Type B pancreatic cell (in vitro differentiated cells): ENCODE measurements around the gene CSF2RB. TPM values are rescaled to one million over a fixed set of nuclear protein-coding genes. Genes with fewer than 3 reads are reported as not detected.

Source experiments
- DNase-seq: peaks from one replicate; pipeline ENCODE4 v3.0.0; 2021; ENCODE audit warnings: mixed read lengths; ENCODE audit not compliant: unreplicated experiment; ENCODE audit errors: extremely low spot score
- H3K27ac Mint-ChIP-seq: 2 replicates; pipeline ENCODE4 v1.8.0; 2021; ENCODE audit warnings: mild to moderate bottlenecking, mixed read lengths
- H3K27me3 Mint-ChIP-seq: 2 replicates; pipeline ENCODE4 v1.8.0; 2021; ENCODE audit warnings: mixed read lengths
- H3K36me3 Mint-ChIP-seq: 2 replicates; pipeline ENCODE4 v1.8.0; 2021; ENCODE audit warnings: mixed read lengths
- H3K4me1 Mint-ChIP-seq: one replicate; pipeline ENCODE4 v1.8.0; 2021; ENCODE audit warnings: mixed read lengths; ENCODE audit not compliant: unreplicated experiment
- H3K4me3 Mint-ChIP-seq: 2 replicates; pipeline ENCODE4 v1.8.0; 2021; ENCODE audit warnings: mild to moderate bottlenecking, mixed read lengths
- H3K9me3 Mint-ChIP-seq: 2 replicates; pipeline ENCODE4 v1.8.0; 2021; ENCODE audit warnings: mixed read lengths
- CTCF ChIP-seq: fragments of 200-600 bp; sonication (generic); conservative IDR thresholded peaks from 2 replicates; pipeline ENCODE4 v1.5.0; 2021; ENCODE audit warnings: antibody characterized with exemption, mild to moderate bottlenecking
- long read RNA-seq: library from polyadenylated mRNA; unstranded; transcript quantifications from one replicate; pipeline ENCODE4 v2.0.0, GENCODE V29; 2020
- total RNA-seq: library from RNA; stranded (reverse); gene quantifications from 2 replicates; pipeline ENCODE4 v1.2.1, GENCODE V29; 2021; ENCODE audit warnings: low replicate concordance

The CSF2RB gene
- total RNA-seq, result 0.72 and 1.6 TPM in 2 replicates
- long read RNA-seq, result 0 reads

- H3K27me3 Mint-ChIP-seq, result peaks cover 57% of the 10 kb centered on the region
Observed at GRCh38 chr22:36913427-36914389, at the start of gene CSF2RB. CSF2RB (plus strand) TSS chr22:36913628; CDS start chr22:36922208, 8,580 bp downstream.

GRCh38 chr22:36863979-36864378 is 49.4 kb upstream of the CSF2RB start:
- no peak overlapping the region for H3K4me3 Mint-ChIP-seq
- H3K27me3 Mint-ChIP-seq, result peaks cover 41% of the 10 kb centered on the region
- H3K36me3 Mint-ChIP-seq, result no peaks in the 10 kb centered on the region
- H3K27ac Mint-ChIP-seq, result no peak overlapping the region
- no peaks in the 10 kb centered on the region for H3K9me3 Mint-ChIP-seq
- no peak for TF ChIP-seq CTCF
- no peaks in the 10 kb centered on the region for H3K4me1 Mint-ChIP-seq
- DNase-seq, result no peak

More at GRCh38 chr22:36913427-36914389, at the start of gene CSF2RB:
- DNase-seq, result no peak
- no peak for TF ChIP-seq CTCF
- Mint-ChIP-seq H3K27ac (peak within 1 kb of the TSS; percentile 18), H3K4me3 (no peak within 1 kb of the TSS), H3K9me3 (no peaks in the 10 kb centered on the region), H3K36me3 (no peaks in the 10 kb centered on the region), H3K4me1 (no peaks in the 10 kb centered on the region)

- H3K9me3 Mint-ChIP-seq, result no peaks in the 10 kb centered on the region
Observed at GRCh38 chr22:36864454-36865215, 48.8 kb upstream of the CSF2RB start.

GRCh38 chr22:36865346-36865745 is 48.1 kb upstream of the CSF2RB start:
- TF ChIP-seq CTCF, result no peak
- Mint-ChIP-seq H3K4me1 (no peaks in the 10 kb centered on the region), H3K27ac (no peak overlapping the region), H3K9me3 (no peaks in the 10 kb centered on the region), H3K27me3 (peaks cover 41% of the 10 kb centered on the region), H3K4me3 (no peak overlapping the region), H3K36me3 (no peaks in the 10 kb centered on the region)
- DNase-seq, result no peak

More at GRCh38 chr22:36864454-36865215, 48.8 kb upstream of the CSF2RB start:
- TF ChIP-seq CTCF, result no peak
- no peak overlapping the region for H3K4me3 Mint-ChIP-seq
- H3K27me3 Mint-ChIP-seq, result peaks cover 38% of the 10 kb centered on the region
- no peaks in the 10 kb centered on the region for H3K4me1 Mint-ChIP-seq
- no peaks in the 10 kb centered on the region for H3K36me3 Mint-ChIP-seq
- H3K27ac Mint-ChIP-seq, result no peak overlapping the region
- DNase-seq, result no peak

- DNase-seq, result no peak
- peaks cover 48% of the 10 kb centered on the region for H3K27me3 Mint-ChIP-seq
- no peaks in the 10 kb centered on the region for H3K9me3 Mint-ChIP-seq
- no peaks in the 10 kb centered on the region for H3K4me1 Mint-ChIP-seq
- H3K4me3 Mint-ChIP-seq, result no peak overlapping the region
- no peak overlapping the region for H3K27ac Mint-ChIP-seq
- H3K36me3 Mint-ChIP-seq, result no peaks in the 10 kb centered on the region
- TF ChIP-seq CTCF, result no peak
Observed at GRCh38 chr22:36867695-36868094, 45.7 kb upstream of the CSF2RB start.
